ENCODE results near the gene SSR4. TPM values are rescaled to one million over a fixed set of nuclear protein-coding genes. Genes with fewer than 3 reads are reported as not detected.
"Not testable (repeated sequence)": the region's sequence is repeated elsewhere in the genome, so short reads cannot be mapped to it uniquely, and the experiment has no call there.

SSR4 gene
- total and polyA plus RNA-seq, 2 of the 13 experiments (the other 11 are each of a cell fraction or from before 2014, with no cell fraction given): 214 to 288 TPM

GRCh38 chrX:153794018-153794896, at the start of gene SSR4, which contains the start of gene IDH3G (continued):
- TF ChIP-seq MEIS2 (CRISPR knock-in tag; IDR thresholded peaks at IDR 0.05) (no peak), POLR2AphosphoS5 (IDR thresholded peaks at IDR 0.05; ENCODE audit: low read depth, low read length) (peak; percentile 57), XBP1 (CRISPR knock-in tag; IDR thresholded peaks at IDR 0.05) (peak; percentile 92; the same call in 1 of the 2 replicates), SRSF9 (IDR thresholded peaks at IDR 0.05; ENCODE audit: borderline replicate concordance, insufficient read depth, low read depth, low read length, poor library complexity, severe bottlenecking) (no peak)
- TF ChIP-seq, protein P1, sequence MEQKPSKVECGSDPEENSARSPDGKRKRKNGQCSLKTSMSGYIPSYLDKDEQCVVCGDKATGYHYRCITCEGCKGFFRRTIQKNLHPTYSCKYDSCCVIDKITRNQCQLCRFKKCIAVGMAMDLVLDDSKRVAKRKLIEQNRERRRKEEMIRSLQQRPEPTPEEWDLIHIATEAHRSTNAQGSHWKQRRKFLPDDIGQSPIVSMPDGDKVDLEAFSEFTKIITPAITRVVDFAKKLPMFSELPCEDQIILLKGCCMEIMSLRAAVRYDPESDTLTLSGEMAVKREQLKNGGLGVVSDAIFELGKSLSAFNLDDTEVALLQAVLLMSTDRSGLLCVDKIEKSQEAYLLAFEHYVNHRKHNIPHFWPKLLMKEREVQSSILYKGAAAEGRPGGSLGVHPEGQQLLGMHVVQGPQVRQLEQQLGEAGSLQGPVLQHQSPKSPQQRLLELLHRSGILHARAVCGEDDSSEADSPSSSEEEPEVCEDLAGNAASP (CRISPR knock-in tag; IDR thresholded peaks at IDR 0.05; ENCODE audit: borderline replicate concordance): 0 out of 2 replicates have a peak, but pooled peaks have one; percentile 8
- TF ChIP-seq, protein P2, sequence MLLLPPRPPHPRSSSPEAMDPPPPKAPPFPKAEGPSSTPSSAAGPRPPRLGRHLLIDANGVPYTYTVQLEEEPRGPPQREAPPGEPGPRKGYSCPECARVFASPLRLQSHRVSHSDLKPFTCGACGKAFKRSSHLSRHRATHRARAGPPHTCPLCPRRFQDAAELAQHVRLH (CRISPR knock-in tag; IDR thresholded peaks at IDR 0.05; ENCODE audit: borderline replicate concordance, low read depth): 0 out of 2 replicates have a peak, but pooled peaks have one; percentile 29

DNA sequence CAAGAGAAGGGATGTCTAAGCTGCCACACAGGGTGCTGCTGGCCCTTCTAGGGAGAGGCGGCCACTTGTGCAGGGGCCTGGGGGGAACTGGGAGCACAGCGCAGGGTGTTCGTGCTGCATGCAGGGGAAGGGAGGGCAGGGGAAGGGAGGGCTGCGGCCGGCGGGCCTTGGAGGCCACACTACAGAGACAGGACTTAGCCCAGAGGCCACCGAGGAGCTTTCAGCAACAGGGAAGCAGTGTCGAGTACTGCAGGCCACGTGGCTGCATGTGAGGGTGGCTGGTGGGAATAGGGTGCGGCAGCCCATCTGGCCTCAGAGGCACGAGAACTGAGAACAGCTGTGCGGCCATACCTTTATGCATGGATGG, 49.4 kb upstream of the SSR4 start:
- H3K4me1 ChIP-seq (ENCODE audit: insufficient read depth, low read length); H3K9me3 ChIP-seq (ENCODE audit: low read length); H3K27ac ChIP-seq (ENCODE audit: extremely low read length, insufficient read depth, low read length); POLR2A ChIA-PET; CTCF ChIA-PET (ENCODE audit: low intra/inter-chr PET ratio, low total read pairs); H3K27me3 ChIP-seq (ENCODE audit: control insufficient read depth in 1 of 2, insufficient read depth in 2 of 2, low read length in 2 of 2); intact Hi-C loops (cut with micrococcal nuclease; ENCODE audit: unreplicated experiment); H3K79me2 ChIP-seq (ENCODE audit: insufficient read depth, low read length); H3K9ac ChIP-seq (ENCODE audit: insufficient read depth, low read depth, low read length); in situ Hi-C loops (cut with HindIII; ENCODE audit: extremely low pct_ligation_motif_present, low pct_unique_long_range_greater_than_20kb); H3K4me3 ChIP-seq (replicated peaks in 1 of 3; ENCODE audit: insufficient read depth in 1 of 3, low read depth in 2 of 3, low read length in 3 of 3); H3K36me3 ChIP-seq (replicated peaks in 1 of 2; ENCODE audit: control insufficient read depth in 1 of 2, insufficient read depth in 2 of 2, low read length in 2 of 2); H4K20me1 ChIP-seq (ENCODE audit: insufficient read depth, low read length); DNase-seq (ENCODE audit: low spot score); ATAC-seq; H2AFZ ChIP-seq (ENCODE audit: low read length); BruUV-seq (replicated peaks); H3K4me2 ChIP-seq (ENCODE audit: low read depth, low read length); FAIRE-seq: not testable (repeated sequence)
- no CpG with 5 or more reads among the region's 12 CpGs for WGBS (ENCODE audit: low lambda C conversion rate)
- TF ChIP-seq ZSCAN25 (CRISPR knock-in tag; IDR thresholded peaks at IDR 0.05): peak; percentile 50; the same call in 1 of the 2 replicates
- peak; percentile 31; the same call in 1 of the 2 replicates for TF ChIP-seq POLR2G (IDR thresholded peaks at IDR 0.05; ENCODE audit: low read depth, low read length)
- peak; percentile 24; the same call in 1 of the 2 replicates for TF ChIP-seq TFDP1 (CRISPR knock-in tag; IDR thresholded peaks at IDR 0.05; ENCODE audit: borderline replicate concordance)
- TF ChIP-seq AGO1 (IDR thresholded peaks at IDR 0.05; ENCODE audit: low read depth, low read length, poor library complexity, severe bottlenecking): peak; percentile 81
- TF ChIP-seq KDM2A (CRISPR knock-in tag; IDR thresholded peaks at IDR 0.05; ENCODE audit: borderline replicate concordance, low read depth): peak; percentile 36; the same call in 1 of the 2 replicates
- TF ChIP-seq, protein P3, sequence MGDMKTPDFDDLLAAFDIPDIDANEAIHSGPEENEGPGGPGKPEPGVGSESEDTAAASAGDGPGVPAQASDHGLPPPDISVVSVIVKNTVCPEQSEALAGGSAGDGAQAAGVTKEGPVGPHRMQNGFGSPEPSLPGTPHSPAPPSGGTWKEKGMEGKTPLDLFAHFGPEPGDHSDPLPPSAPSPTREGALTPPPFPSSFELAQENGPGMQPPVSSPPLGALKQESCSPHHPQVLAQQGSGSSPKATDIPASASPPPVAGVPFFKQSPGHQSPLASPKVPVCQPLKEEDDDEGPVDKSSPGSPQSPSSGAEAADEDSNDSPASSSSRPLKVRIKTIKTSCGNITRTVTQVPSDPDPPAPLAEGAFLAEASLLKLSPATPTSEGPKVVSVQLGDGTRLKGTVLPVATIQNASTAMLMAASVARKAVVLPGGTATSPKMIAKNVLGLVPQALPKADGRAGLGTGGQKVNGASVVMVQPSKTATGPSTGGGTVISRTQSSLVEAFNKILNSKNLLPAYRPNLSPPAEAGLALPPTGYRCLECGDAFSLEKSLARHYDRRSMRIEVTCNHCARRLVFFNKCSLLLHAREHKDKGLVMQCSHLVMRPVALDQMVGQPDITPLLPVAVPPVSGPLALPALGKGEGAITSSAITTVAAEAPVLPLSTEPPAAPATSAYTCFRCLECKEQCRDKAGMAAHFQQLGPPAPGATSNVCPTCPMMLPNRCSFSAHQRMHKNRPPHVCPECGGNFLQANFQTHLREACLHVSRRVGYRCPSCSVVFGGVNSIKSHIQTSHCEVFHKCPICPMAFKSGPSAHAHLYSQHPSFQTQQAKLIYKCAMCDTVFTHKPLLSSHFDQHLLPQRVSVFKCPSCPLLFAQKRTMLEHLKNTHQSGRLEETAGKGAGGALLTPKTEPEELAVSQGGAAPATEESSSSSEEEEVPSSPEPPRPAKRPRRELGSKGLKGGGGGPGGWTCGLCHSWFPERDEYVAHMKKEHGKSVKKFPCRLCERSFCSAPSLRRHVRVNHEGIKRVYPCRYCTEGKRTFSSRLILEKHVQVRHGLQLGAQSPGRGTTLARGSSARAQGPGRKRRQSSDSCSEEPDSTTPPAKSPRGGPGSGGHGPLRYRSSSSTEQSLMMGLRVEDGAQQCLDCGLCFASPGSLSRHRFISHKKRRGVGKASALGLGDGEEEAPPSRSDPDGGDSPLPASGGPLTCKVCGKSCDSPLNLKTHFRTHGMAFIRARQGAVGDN (CRISPR knock-in tag; IDR thresholded peaks at IDR 0.05): peak; percentile 57
